Dendritic cell treated with granulocyte-macrophage colony-stimulating factor and Interleukin-4, amounts not matched to agents 40 ng/mL and 50 ng/mL, for 4 days (primary cell): Measurements from ENCODE around the gene ZNF764.
"Not testable (repeated sequence)": the region's sequence is repeated elsewhere in the genome, so short reads cannot be mapped to it uniquely, and the experiment has no call there.

Source experiments
- H3K27ac Mint-ChIP-seq: one replicate; pipeline ENCODE4 v1.8.0; 2022; ENCODE audit warnings: mild to moderate bottlenecking, mixed read lengths
- H3K27me3 Mint-ChIP-seq: one replicate; pipeline ENCODE4 v1.8.0; 2022; ENCODE audit warnings: mild to moderate bottlenecking, mixed read lengths
- H3K36me3 Mint-ChIP-seq: one replicate; pipeline ENCODE4 v1.8.0; 2022; ENCODE audit warnings: low read depth, mixed read lengths
- H3K4me1 Mint-ChIP-seq: one replicate; pipeline ENCODE4 v1.8.0; 2022; ENCODE audit warnings: low read depth, mixed read lengths
- H3K4me3 Mint-ChIP-seq: one replicate; pipeline ENCODE4 v1.8.0; 2022; ENCODE audit warnings: mild to moderate bottlenecking, moderate library complexity, mixed read lengths
- H3K9me3 Mint-ChIP-seq: one replicate; pipeline ENCODE4 v1.8.0; 2022; ENCODE audit warnings: mixed read lengths
- intact Hi-C: fragments of 100-400 bp; cut with micrococcal nuclease; formaldehyde crosslinking; loops from one replicate; pipeline ENCODE4 v1.15.0; 2022

The ZNF764 gene

DNA sequence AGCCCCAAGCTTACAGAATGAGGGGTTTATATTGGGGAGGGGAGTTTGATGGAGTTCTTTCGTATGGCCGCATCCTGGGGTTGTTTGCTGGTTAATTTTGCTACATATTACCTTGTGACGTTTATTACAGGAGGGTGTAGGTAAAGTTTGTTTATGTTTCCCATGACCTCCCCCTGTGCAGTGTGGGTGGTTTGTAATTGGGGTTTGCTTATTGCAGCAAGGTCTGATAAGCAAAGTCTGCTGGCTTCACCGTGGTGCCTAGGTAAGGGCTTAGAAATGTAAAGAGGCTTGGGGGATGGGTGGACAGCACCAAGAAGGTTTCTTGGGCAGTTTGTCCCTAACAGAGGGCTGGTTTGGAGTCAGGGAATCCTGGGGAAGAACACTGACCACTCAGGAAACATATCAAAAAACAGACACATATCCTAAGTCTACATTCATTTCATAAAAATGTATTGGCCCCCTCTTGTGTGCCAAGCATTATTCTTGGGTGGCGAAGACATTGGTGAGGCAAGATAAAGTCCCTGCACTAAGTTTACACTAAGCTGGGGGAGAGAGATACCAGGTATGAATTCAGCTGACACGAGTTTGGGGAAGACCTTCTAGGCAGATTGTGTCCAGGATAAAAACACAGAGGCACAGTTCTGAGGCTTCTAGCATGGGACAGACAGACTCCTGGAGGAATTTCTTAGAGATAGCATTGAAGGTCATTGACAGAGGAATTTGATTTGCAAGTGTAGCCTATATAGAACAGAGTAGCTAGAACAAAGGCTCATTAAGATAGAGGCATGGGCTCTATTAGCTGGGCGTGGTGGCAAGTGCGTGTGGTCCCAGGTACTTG, 9.5 kb downstream of the ZNF764 start:
- H3K9me3 Mint-ChIP-seq: no peaks in the 10 kb centered on the region
- intact Hi-C loops: no loop called here
- peaks cover 52% of the 10 kb centered on the region for H3K4me1 Mint-ChIP-seq
- H3K27me3 Mint-ChIP-seq: no peaks in the 10 kb centered on the region
- no peak overlapping the region for H3K27ac Mint-ChIP-seq
- H3K36me3 Mint-ChIP-seq: peaks cover 13% of the 10 kb centered on the region
- no peak overlapping the region for H3K4me3 Mint-ChIP-seq

DNA sequence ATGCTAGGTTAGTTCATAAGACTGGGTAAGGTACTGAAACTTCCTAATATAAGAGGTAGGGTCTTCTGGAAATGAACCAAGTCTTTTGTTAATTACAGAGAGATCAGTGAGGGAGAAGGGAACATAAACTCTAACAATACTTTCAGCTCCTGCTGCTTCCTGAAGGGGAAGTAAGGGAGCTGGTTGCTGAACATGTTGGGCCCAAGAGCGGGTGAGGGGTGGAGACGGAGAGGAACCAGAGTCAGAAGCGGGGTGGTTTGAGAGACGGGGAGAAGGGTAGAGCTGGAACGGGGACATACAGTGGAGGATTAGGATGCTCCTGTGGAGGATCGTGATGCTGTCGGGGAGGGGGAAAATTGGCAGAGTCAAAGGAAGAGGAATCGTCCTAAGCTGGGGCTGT, 12.1 kb downstream of the ZNF764 start:
- no peaks in the 10 kb centered on the region for H3K9me3 Mint-ChIP-seq
- H3K27me3 Mint-ChIP-seq: no peaks in the 10 kb centered on the region
- peak overlapping the region; percentile 68 for H3K4me3 Mint-ChIP-seq
- H3K27ac Mint-ChIP-seq: no peak overlapping the region
- intact Hi-C loops: no loop called here
- H3K36me3 Mint-ChIP-seq: no peaks in the 10 kb centered on the region
- peaks cover 31% of the 10 kb centered on the region for H3K4me1 Mint-ChIP-seq

DNA sequence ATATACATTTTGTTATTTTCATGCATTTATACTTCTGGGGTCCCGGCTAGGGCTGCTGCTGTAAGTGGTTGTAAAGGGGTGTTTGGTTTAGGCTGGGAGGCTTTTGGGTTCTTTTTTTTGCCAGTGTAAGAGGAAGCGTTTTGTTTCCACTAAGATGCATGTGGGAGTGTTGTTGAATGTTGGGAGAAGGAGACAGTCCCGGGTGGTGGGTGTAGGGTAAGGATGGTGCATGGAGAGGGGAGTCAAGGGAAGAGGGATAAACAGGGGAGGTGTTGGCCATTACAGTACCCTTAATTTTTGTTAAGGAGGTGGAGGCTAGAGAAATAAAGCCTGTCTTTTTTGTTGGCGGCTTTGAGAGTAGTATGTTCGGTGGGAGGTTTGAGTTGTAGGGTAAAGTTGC, 15.1 kb downstream of the ZNF764 start:
- Mint-ChIP-seq H3K36me3 (peaks cover 6% of the 10 kb centered on the region), H3K27ac (no peak overlapping the region), H3K27me3 (no peaks in the 10 kb centered on the region), H3K4me3 (no peak overlapping the region), H3K4me1 (peaks cover 38% of the 10 kb centered on the region), H3K9me3 (no peaks in the 10 kb centered on the region)
- intact Hi-C loops: no loop called here

DNA sequence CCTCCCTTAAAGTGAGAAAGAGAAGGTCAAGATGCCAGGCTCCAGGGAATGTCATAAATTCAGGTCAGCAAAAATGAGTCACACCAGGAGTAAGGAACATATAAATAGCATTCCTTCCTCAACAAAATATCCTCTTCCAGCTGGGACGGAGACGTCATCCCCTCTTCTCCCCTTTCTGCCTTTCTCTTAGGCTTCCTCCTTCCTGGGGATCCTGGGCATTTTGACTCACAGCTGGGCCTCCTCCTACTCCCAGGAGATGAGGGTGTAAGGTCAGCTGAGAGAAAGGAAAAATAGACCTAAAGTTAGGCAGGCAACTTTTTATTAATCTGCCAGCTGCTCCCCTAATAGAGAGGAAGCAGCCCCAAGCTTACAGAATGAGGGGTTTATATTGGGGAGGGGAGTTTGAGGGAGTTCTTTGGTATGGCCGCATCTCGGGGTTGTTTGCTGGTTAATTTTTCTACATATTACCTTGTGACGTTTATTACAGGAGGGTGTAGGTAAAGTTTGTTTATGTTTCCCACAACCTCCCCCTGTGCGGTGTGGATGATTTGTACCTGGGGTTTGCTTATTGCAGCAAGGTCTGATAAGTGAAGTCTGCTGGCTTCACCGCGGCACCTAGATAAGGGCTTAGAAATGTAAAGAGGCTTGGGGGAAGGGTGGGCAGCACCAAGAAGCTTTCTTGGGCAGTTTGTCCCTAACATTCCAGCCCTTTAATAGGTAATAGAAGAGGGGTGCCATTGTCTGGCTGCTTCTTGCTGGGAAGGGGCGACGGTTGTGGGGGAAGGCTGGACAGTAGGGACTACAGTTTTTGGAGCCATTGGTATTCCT, 16.5 kb downstream of the ZNF764 start:
- Mint-ChIP-seq H3K4me1 (peaks cover 36% of the 10 kb centered on the region), H3K36me3 (peaks cover 19% of the 10 kb centered on the region), H3K27me3 (no peaks in the 10 kb centered on the region), H3K9me3 (no peaks in the 10 kb centered on the region), H3K27ac (no peak overlapping the region), H3K4me3 (no peak overlapping the region)
- intact Hi-C loops: no loop called here

DNA sequence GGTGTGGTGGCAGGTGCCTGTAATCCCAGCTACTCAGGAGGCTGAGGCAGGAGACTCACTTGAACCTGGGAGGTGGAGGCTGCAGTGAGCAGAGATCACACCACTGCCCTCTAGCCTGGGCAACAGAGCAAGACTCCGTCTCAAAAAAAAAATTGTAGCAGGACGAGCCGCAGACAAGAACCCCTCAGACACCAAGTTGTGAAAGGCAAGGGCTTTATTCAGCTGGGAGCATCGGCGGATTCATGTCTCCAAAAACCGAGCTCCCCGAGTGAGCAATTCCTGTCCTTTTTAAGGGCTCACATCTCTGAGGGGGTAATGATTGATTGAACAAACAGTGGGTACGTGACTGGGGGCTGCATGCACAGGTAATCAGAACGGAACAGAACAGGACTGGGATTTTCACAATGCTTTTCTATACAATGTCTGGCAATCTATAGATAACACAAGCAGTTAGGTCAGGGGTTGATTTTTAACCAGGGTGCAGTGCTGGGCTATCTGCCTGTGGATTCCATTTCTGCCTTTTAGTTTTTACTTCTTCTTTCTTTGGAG, 17.2 kb downstream of the ZNF764 start:
- Mint-ChIP-seq H3K36me3 (peaks cover 19% of the 10 kb centered on the region), H3K4me1 (peaks cover 36% of the 10 kb centered on the region)
- H3K27ac Mint-ChIP-seq, intact Hi-C loops, H3K9me3 Mint-ChIP-seq, H3K4me3 Mint-ChIP-seq, H3K27me3 Mint-ChIP-seq: not testable (repeated sequence)

DNA sequence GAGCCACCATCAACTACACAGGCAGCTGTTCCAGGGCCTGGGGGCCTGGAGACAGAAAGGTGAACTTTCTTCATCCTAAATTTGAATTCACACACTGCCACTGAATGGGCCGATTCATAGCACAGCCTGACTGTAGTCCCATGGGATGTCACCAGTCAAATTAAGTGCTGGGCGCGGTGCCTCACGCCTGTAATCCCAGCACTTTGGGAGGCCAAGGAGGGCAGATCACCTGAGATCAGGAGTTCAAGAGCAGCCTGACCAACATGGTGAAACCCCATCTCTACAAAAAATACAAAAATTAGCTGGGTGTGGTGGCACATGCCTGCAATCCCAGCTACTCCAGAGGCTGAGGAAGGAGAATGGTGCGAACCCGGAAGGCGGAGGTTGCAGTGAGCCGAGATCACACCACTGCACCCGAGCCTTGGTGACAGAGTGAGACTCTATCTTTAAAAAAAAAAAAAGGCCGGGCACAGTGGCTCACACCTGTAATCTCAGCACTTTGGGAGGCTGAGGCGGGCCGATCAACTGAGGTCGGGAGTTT, 18.1 kb downstream of the ZNF764 start:
- Mint-ChIP-seq H3K36me3 (peaks cover 23% of the 10 kb centered on the region), H3K4me1 (peaks cover 37% of the 10 kb centered on the region)
- H3K9me3 Mint-ChIP-seq, H3K27ac Mint-ChIP-seq, intact Hi-C loops, H3K27me3 Mint-ChIP-seq, H3K4me3 Mint-ChIP-seq: not testable (repeated sequence)

DNA sequence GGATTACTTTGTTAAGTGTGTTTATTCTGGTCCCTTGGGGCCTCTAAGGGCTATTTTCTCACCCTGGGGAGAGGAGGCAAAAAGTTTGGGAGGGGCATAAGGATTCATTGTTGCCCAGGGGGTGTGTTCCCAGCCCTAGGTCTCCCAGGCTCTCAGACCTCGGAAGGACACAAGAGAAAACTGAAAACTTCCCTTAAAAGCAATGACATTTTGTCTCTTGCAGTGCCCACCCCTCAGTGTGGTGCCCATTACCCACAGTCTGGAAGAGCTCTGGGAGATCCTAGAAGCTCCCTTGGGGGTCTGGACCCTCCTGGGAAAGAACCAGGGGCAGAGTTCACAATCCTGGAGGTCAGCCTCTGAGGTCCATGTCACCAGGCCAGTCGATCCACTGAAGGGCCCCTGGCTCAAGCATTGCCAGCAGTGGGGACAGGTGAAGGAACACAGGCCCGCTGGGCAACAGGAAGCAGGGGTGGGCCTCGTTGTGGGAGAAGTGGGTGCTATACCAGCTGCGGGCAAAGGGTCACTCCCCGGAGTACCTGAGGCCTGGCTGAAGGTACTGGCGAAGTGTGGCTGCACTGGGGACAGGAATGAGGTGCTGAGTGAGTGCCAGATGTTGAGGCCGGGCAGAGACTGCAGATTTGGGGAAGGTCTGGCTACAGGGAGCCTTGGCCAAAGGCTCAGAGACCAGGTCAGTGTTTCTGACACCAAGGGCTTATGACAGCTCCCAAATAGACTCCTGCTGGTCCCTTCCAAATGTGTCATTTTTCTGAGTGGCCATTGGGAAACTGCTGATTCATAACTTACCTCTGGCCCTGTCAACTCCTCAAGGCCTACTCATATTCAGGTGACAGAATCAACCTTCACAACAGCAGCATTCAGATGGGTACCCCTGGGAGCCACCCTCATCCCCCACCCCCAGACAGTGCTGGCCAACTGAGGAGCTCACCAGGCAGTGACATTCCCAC, 18.9 kb downstream of the ZNF764 start:
- Mint-ChIP-seq H3K36me3 (peaks cover 31% of the 10 kb centered on the region), H3K27me3 (no peaks in the 10 kb centered on the region), H3K4me1 (peaks cover 39% of the 10 kb centered on the region), H3K4me3 (no peak overlapping the region), H3K9me3 (no peaks in the 10 kb centered on the region), H3K27ac (peak overlapping the region; percentile 12)
- intact Hi-C loops: no loop called here

DNA sequence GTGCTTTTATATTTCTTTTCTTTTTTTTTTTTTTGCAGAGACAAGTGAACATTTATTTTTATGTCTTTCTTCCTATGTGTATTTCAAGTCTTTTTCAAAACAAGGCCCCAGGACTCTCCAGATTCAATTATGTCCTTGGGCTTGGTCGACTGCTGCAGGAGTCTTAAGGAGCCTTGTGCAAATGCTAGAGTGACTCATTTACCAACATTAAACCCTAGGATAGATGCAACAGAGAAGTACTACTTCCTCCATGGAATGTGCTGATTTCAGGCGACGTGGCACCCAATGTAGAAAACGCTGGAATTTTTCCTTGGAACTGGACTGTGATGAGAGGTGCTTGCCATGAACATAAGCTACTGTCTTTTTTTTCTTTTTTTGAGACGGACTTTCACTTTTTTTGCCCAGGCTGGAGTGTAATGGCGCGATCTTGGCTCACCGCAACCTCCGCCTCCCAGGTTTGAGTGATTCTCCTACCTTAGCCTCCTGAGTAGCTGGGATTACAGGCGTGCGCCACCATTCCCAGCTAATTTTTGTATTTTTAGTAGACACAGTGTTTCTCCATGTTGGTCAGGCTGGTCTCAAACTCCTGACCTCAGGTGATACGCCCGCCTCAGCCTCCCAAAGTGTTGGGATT, 21.7 kb downstream of the ZNF764 start:
- peak overlapping the region; percentile 90 for H3K27ac Mint-ChIP-seq
- peaks cover 46% of the 10 kb centered on the region for H3K4me1 Mint-ChIP-seq
- H3K9me3 Mint-ChIP-seq, H3K27me3 Mint-ChIP-seq, intact Hi-C loops: not testable (repeated sequence)
- H3K4me3 Mint-ChIP-seq: peak overlapping the region; percentile 87
- H3K36me3 Mint-ChIP-seq: peaks cover 51% of the 10 kb centered on the region

DNA sequence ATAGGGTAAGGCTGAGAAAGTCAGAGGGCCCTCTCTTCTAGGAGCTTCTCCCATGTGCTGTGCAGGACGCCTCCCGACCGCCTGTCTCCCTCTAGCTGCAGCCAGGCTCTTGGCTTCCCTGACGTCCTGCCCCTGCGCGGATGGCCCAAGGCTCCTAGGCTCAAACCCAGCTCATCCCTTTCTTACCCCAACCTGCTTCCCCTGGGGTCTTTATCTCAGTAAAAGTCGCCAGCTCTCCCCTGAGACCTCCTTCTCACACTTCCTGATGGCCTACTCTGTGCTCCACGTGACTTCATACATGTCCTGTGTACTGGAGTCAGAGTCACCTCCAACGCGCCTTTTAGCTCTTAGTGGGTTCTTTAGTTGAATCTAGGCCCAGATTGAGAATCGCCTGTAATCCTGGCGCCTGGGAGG, 22.4 kb downstream of the ZNF764 start:
- peaks cover 58% of the 10 kb centered on the region for H3K36me3 Mint-ChIP-seq

DNA sequence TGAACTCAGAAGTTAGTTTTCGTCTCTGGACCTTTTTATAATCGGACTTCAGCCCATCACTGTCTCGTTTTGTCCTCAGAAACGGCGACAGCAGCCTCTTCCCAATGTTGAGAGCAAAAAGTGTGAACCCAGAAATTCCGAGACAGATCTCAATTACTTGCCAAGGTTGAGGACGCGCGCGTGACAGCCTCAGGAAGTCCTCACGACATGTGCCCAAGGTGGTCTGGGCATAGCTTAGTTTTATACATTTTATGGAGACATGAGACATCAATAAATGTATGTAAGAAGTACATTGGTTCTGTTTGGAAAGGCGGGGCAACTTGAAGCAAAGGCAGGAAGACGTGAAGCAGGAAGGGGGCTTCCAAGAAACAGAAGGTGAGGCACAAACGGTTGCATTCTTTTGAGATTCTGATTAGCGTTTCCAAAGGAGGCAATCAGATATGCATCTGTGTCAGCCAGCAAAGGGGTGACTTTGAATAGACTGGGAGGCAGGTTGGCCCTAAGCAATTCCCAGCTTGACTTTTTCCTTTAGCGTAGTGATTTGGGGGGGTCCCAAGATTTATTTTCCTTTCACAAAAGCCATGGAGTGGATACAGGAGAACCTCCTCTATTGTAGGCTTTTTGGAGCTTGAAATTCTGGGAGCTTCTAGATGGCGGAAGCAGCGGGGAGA, 22.9 kb downstream of the ZNF764 start:
- no peaks in the 10 kb centered on the region for H3K27me3 Mint-ChIP-seq
- peak overlapping the region; percentile 87 for H3K4me3 Mint-ChIP-seq
- peaks cover 59% of the 10 kb centered on the region for H3K4me1 Mint-ChIP-seq
- H3K27ac Mint-ChIP-seq: peak overlapping the region; percentile 90
- H3K36me3 Mint-ChIP-seq: peaks cover 64% of the 10 kb centered on the region
- no peaks in the 10 kb centered on the region for H3K9me3 Mint-ChIP-seq
- intact Hi-C loops: no loop called here

More for the DNA sequence above, 22.4 kb downstream of the ZNF764 start:
- peak overlapping the region; percentile 87 for H3K4me3 Mint-ChIP-seq
- no peaks in the 10 kb centered on the region for H3K27me3 Mint-ChIP-seq
- peaks cover 53% of the 10 kb centered on the region for H3K4me1 Mint-ChIP-seq
- H3K27ac Mint-ChIP-seq: peak overlapping the region; percentile 90
- no peaks in the 10 kb centered on the region for H3K9me3 Mint-ChIP-seq
- intact Hi-C loops: no loop called here

DNA sequence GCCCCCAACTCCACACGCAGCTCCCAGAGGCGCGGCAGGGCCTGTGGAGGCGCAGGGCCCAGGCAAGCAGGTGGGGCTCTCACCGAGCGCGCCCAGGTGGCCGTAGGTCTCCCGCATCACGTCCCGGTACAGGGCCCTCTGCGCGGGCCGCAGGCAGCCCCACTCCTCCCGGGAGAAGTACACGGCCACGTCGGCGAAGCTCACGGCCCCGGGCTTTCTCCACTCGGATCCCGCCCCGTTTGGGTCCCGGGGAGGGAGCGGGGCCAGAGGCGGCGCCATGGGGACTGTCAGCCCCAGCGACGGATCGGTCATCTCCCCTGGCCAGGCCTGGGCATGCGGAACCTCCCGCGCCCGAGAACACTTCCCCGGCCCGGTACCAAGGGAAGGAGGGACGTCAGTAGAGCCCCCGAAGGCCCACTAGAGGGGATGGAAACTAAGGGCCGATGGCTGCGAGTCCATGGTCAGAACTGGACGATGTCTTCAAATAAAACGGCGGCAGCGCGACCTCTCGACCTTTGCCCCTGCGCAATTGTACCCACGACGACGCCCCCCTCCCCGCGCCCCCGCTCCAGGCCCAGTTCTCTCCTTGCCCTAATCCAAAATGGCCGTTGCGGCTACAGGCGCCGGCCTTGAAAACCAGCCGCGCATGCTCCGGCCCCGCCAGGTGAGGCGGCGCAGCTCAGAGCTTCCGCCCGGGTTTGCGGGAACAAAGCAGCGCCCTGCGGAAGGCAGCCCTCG, 23.6 kb downstream of the ZNF764 start, which contains the start of gene ZNF747:
Gene ZNF747 (minus strand): TSS at position 491 of the 738 bp plus-strand sequence. CDS start 179 bp downstream, at position 312.
- Mint-ChIP-seq H3K36me3 (peaks cover 59% of the 10 kb centered on the region), H3K4me1 (peaks cover 66% of the 10 kb centered on the region), H3K4me3 (peak within 1 kb of the TSS; percentile 87), H3K27ac (peak within 1 kb of the TSS; percentile 90), H3K9me3 (no peaks in the 10 kb centered on the region), H3K27me3 (no peaks in the 10 kb centered on the region)
- intact Hi-C loops: no loop called here
